ENCODE measurements around the gene NRCAM.

Gene NRCAM

DNA sequence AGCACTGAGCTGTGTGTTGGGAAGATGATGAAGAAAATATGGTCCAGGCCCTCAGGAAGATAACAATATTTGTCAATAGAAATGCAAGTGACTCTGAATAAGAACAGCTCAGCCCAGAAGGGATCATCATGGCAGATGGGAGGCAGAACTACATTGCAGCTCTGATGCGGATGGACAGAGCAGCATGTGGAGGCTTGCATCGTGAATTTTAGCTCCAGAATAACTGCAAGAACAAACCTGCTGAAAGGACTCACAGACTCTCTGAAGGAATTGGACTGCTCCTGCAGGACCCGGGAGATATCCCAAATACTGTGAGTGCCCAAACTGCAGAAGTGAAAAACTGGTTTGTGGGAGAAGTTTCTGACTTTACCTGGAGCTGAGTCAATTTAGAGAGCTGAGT, 245.4 kb downstream of the NRCAM start:
- no peaks in the 10 kb centered on the region for H3K36me3 ChIP-seq (ENCODE audit: control insufficient read depth in 1 of 2, insufficient read depth in 2 of 2, low read length in 2 of 2)
- no peak overlapping the region for H3K4me3 ChIP-seq (ENCODE audit: low read depth in 1 of 2, low read length in 2 of 2)
- no peak overlapping the region for H3K27ac ChIP-seq (ENCODE audit: low read length)
- H3K9me3 ChIP-seq (ENCODE audit: control insufficient read depth in 1 of 2, low read length in 2 of 2) = no peaks in the 10 kb centered on the region
- no peaks in the 10 kb centered on the region for H3K27me3 ChIP-seq (ENCODE audit: low read depth, low read length)
- H3K4me1 ChIP-seq (ENCODE audit: control insufficient read depth in 1 of 2, insufficient read depth in 2 of 2, low read length in 2 of 2) = no peaks in the 10 kb centered on the region

DNA sequence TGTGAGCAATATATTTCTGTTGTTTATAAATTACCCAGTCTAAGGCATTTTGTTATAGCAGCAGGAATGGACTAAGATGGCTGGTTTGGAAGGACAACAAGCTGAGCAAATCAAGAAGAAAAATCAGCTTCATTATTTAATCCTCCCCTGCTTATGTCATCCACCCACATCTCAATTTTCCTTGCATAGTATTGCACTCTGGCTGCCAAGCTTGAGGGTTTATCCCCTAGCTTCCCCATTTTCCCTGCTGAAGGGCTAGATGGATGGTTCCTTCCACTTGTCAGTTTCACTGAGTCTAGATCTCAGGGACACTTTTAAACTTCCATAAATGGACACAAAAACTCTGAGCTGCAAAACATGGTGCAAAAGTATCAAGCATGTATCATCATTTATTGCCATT, 250.9 kb downstream of the NRCAM start:
- Histone ChIP-seq H3K36me3 (ENCODE audit: control insufficient read depth in 1 of 2, insufficient read depth in 2 of 2, low read length in 2 of 2) (no peaks in the 10 kb centered on the region), H3K4me1 (ENCODE audit: control insufficient read depth in 1 of 2, insufficient read depth in 2 of 2, low read length in 2 of 2) (no peaks in the 10 kb centered on the region), H3K27me3 (ENCODE audit: low read depth, low read length) (no peaks in the 10 kb centered on the region), H3K27ac (ENCODE audit: low read length) (no peak overlapping the region), H3K4me3 (ENCODE audit: low read depth in 1 of 2, low read length in 2 of 2) (no peak overlapping the region), H3K9me3 (ENCODE audit: control insufficient read depth in 1 of 2, low read length in 2 of 2) (no peaks in the 10 kb centered on the region)

- H3K4me1 ChIP-seq (ENCODE audit: control insufficient read depth in 1 of 2, insufficient read depth in 2 of 2, low read length in 2 of 2) = no peaks in the 10 kb centered on the region
- no peaks in the 10 kb centered on the region for H3K9me3 ChIP-seq (ENCODE audit: control insufficient read depth in 1 of 2, low read length in 2 of 2)
- no peaks in the 10 kb centered on the region for H3K27me3 ChIP-seq (ENCODE audit: low read depth, low read length)
- H3K36me3 ChIP-seq (ENCODE audit: control insufficient read depth in 1 of 2, insufficient read depth in 2 of 2, low read length in 2 of 2) = no peaks in the 10 kb centered on the region
- H3K4me3 ChIP-seq (ENCODE audit: low read depth in 1 of 2, low read length in 2 of 2) = no peak overlapping the region
- no peak overlapping the region for H3K27ac ChIP-seq (ENCODE audit: low read length)
These were observed 251.9 kb downstream of the NRCAM start for GRCh38 chr7:108204281-108204796.

- no peak overlapping the region for H3K27ac ChIP-seq (ENCODE audit: low read length)
- no peak overlapping the region for H3K4me3 ChIP-seq (ENCODE audit: low read depth in 1 of 2, low read length in 2 of 2)
- no peaks in the 10 kb centered on the region for H3K9me3 ChIP-seq (ENCODE audit: control insufficient read depth in 1 of 2, low read length in 2 of 2)
- no peaks in the 10 kb centered on the region for H3K4me1 ChIP-seq (ENCODE audit: control insufficient read depth in 1 of 2, insufficient read depth in 2 of 2, low read length in 2 of 2)
- H3K36me3 ChIP-seq (ENCODE audit: control insufficient read depth in 1 of 2, insufficient read depth in 2 of 2, low read length in 2 of 2) = no peaks in the 10 kb centered on the region
- H3K27me3 ChIP-seq (ENCODE audit: low read depth, low read length) = no peaks in the 10 kb centered on the region
These were observed 252.7 kb downstream of the NRCAM start for GRCh38 chr7:108203537-108203936.

- H3K4me3 ChIP-seq (ENCODE audit: low read depth in 1 of 2, low read length in 2 of 2) = no peak overlapping the region
- no peaks in the 10 kb centered on the region for H3K27me3 ChIP-seq (ENCODE audit: low read depth, low read length)
- no peaks in the 10 kb centered on the region for H3K4me1 ChIP-seq (ENCODE audit: control insufficient read depth in 1 of 2, insufficient read depth in 2 of 2, low read length in 2 of 2)
- H3K27ac ChIP-seq (ENCODE audit: low read length) = no peak overlapping the region
- H3K36me3 ChIP-seq (ENCODE audit: control insufficient read depth in 1 of 2, insufficient read depth in 2 of 2, low read length in 2 of 2) = no peaks in the 10 kb centered on the region
- no peaks in the 10 kb centered on the region for H3K9me3 ChIP-seq (ENCODE audit: control insufficient read depth in 1 of 2, low read length in 2 of 2)
These were observed 253.5 kb downstream of the NRCAM start for GRCh38 chr7:108202743-108203142.

- H3K4me3 ChIP-seq (ENCODE audit: low read depth in 1 of 2, low read length in 2 of 2) = no peak overlapping the region
- H3K27me3 ChIP-seq (ENCODE audit: low read depth, low read length) = no peaks in the 10 kb centered on the region
- H3K4me1 ChIP-seq (ENCODE audit: control insufficient read depth in 1 of 2, insufficient read depth in 2 of 2, low read length in 2 of 2) = no peaks in the 10 kb centered on the region
- H3K36me3 ChIP-seq (ENCODE audit: control insufficient read depth in 1 of 2, insufficient read depth in 2 of 2, low read length in 2 of 2) = no peaks in the 10 kb centered on the region
- H3K27ac ChIP-seq (ENCODE audit: low read length) = no peak overlapping the region
- H3K9me3 ChIP-seq (ENCODE audit: control insufficient read depth in 1 of 2, low read length in 2 of 2) = no peaks in the 10 kb centered on the region
These were observed 254.5 kb downstream of the NRCAM start for GRCh38 chr7:108201766-108202165.

GRCh38 chr7:108200326-108200725, 255.9 kb downstream of the NRCAM start:
- no peak overlapping the region for H3K27ac ChIP-seq (ENCODE audit: low read length)
- H3K27me3 ChIP-seq (ENCODE audit: low read depth, low read length) = no peaks in the 10 kb centered on the region
- no peaks in the 10 kb centered on the region for H3K9me3 ChIP-seq (ENCODE audit: control insufficient read depth in 1 of 2, low read length in 2 of 2)
- no peaks in the 10 kb centered on the region for H3K36me3 ChIP-seq (ENCODE audit: control insufficient read depth in 1 of 2, insufficient read depth in 2 of 2, low read length in 2 of 2)
- H3K4me3 ChIP-seq (ENCODE audit: low read depth in 1 of 2, low read length in 2 of 2) = no peak overlapping the region
- no peaks in the 10 kb centered on the region for H3K4me1 ChIP-seq (ENCODE audit: control insufficient read depth in 1 of 2, insufficient read depth in 2 of 2, low read length in 2 of 2)

- Histone ChIP-seq H3K4me1 (ENCODE audit: control insufficient read depth in 1 of 2, insufficient read depth in 2 of 2, low read length in 2 of 2) (no peaks in the 10 kb centered on the region), H3K4me3 (ENCODE audit: low read depth in 1 of 2, low read length in 2 of 2) (no peak overlapping the region), H3K36me3 (ENCODE audit: control insufficient read depth in 1 of 2, insufficient read depth in 2 of 2, low read length in 2 of 2) (no peaks in the 10 kb centered on the region)
These were observed 258.7 kb downstream of the NRCAM start for GRCh38 chr7:108197371-108198091.

GRCh38 chr7:108196004-108196403, 260.2 kb downstream of the NRCAM start:
- Histone ChIP-seq H3K4me1 (ENCODE audit: control insufficient read depth in 1 of 2, insufficient read depth in 2 of 2, low read length in 2 of 2) (no peaks in the 10 kb centered on the region), H3K27me3 (ENCODE audit: low read depth, low read length) (no peaks in the 10 kb centered on the region), H3K27ac (ENCODE audit: low read length) (no peak overlapping the region), H3K9me3 (ENCODE audit: control insufficient read depth in 1 of 2, low read length in 2 of 2) (no peaks in the 10 kb centered on the region), H3K4me3 (ENCODE audit: low read depth in 1 of 2, low read length in 2 of 2) (no peak overlapping the region), H3K36me3 (ENCODE audit: control insufficient read depth in 1 of 2, insufficient read depth in 2 of 2, low read length in 2 of 2) (no peaks in the 10 kb centered on the region)

More at GRCh38 chr7:108197371-108198091, 258.7 kb downstream of the NRCAM start:
- H3K27ac ChIP-seq (ENCODE audit: low read length) = no peak overlapping the region
- H3K27me3 ChIP-seq (ENCODE audit: low read depth, low read length) = no peaks in the 10 kb centered on the region
- no peaks in the 10 kb centered on the region for H3K9me3 ChIP-seq (ENCODE audit: control insufficient read depth in 1 of 2, low read length in 2 of 2)

GRCh38 chr7:108193594-108194498, 262.4 kb downstream of the NRCAM start:
- Histone ChIP-seq H3K9me3 (ENCODE audit: control insufficient read depth in 1 of 2, low read length in 2 of 2) (no peaks in the 10 kb centered on the region), H3K4me3 (ENCODE audit: low read depth in 1 of 2, low read length in 2 of 2) (no peak overlapping the region)

DNA sequence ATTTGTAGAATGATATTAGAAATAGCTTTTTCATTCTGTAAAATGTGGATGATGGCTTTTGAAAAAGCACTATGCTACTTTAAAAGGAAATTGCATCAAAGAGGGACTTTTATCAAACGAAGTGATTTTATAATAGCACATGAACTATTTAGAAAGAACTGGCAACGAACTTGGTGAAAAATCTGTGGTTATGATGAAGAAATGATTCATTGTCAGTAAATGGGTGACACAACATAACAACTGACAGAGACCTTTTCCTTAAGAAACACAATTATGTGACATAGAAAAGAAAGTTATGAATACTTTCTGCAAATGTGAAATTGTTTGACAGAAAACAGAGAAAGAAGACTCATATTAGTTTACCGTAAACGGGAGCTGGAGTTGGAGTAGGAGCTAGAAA, 265.3 kb downstream of the NRCAM start:
- Histone ChIP-seq H3K27me3 (ENCODE audit: low read depth, low read length) (no peaks in the 10 kb centered on the region), H3K27ac (ENCODE audit: low read length) (no peak overlapping the region), H3K4me1 (ENCODE audit: control insufficient read depth in 1 of 2, insufficient read depth in 2 of 2, low read length in 2 of 2) (no peaks in the 10 kb centered on the region), H3K36me3 (ENCODE audit: control insufficient read depth in 1 of 2, insufficient read depth in 2 of 2, low read length in 2 of 2) (no peaks in the 10 kb centered on the region), H3K9me3 (ENCODE audit: control insufficient read depth in 1 of 2, low read length in 2 of 2) (no peaks in the 10 kb centered on the region), H3K4me3 (ENCODE audit: low read depth in 1 of 2, low read length in 2 of 2) (no peak overlapping the region)

More at GRCh38 chr7:108193594-108194498, 262.4 kb downstream of the NRCAM start:
- H3K36me3 ChIP-seq (ENCODE audit: control insufficient read depth in 1 of 2, insufficient read depth in 2 of 2, low read length in 2 of 2) = no peaks in the 10 kb centered on the region
- no peaks in the 10 kb centered on the region for H3K4me1 ChIP-seq (ENCODE audit: control insufficient read depth in 1 of 2, insufficient read depth in 2 of 2, low read length in 2 of 2)
- no peaks in the 10 kb centered on the region for H3K27me3 ChIP-seq (ENCODE audit: low read depth, low read length)
- no peak overlapping the region for H3K27ac ChIP-seq (ENCODE audit: low read length)
